Stomach (tissue), 9 donors: ENCODE data around the gene GTSE1. TPM values are rescaled to one million over a fixed set of nuclear protein-coding genes. Genes with fewer than 3 reads are reported as not detected.

Experiments used
- DNase-seq, 2 donors: peaks; one replicate each; pipeline versions ENCODE4 v3.0.0 to v3.0.0-alpha.2; 2013 to 2019
- H3K27ac ChIP-seq, 5 donors: fragments of 200-600 bp in 4 of 5; sonication (generic) in 4 of 5; one replicate each; pipeline ENCODE4 v1.5.1; 2013 to 2019; ENCODE audit warnings: mild to moderate bottlenecking in 1 of 5, moderate library complexity in 1 of 5
- H3K27me3 ChIP-seq, 3 donors: fragments of 200-600 bp; sonication (generic); one replicate each; pipeline ENCODE4 v1.5.1; 2017 to 2019; ENCODE audit warnings: mixed run types in 1 of 3
- H3K36me3 ChIP-seq, 4 donors: fragments of 200-600 bp; sonication (generic); 1 replicate in 3 of 4; 2 replicates in 1 of 4; pipeline ENCODE4 v1.5.1; 2016 to 2019
- H3K4me1 ChIP-seq, 4 donors: fragments of 200-600 bp; sonication (generic); one replicate each; pipeline ENCODE4 v1.5.1; 2016 to 2019
- H3K4me3 ChIP-seq, 4 donors: fragments of 200-600 bp; sonication (generic) in 3 of 4; one replicate each; pipeline ENCODE4 v1.5.1; 2016 to 2019; ENCODE audit warnings: mild to moderate bottlenecking in 1 of 4
- H3K9me3 ChIP-seq, 4 donors: fragments of 200-600 bp; sonication (generic); one replicate each; pipeline ENCODE4 v1.5.1; 2016 to 2019
- CTCF ChIP-seq, 7 experiments: fragments of 450-650 bp in 4 of 7; fragments of 200-600 bp in 3 of 7; sonication (generic) in 3 of 7; IDR thresholded peaks; one replicate each; pipeline ENCODE4 v1.5.1; 2016 to 2019; ENCODE audit warnings: antibody characterized with exemption in 7 of 7, control low read depth in 2 of 7, mild to moderate bottlenecking in 1 of 7
- EP300 ChIP-seq: sonication (generic); formaldehyde crosslinking; IDR thresholded peaks from one replicate; pipeline ENCODE4 v1.6.1; 2017; ENCODE audit warnings: antibody characterized with exemption
- POLR2A ChIP-seq, 4 donors: fragments of 450-650 bp; IDR thresholded peaks; one replicate each; pipeline ENCODE4 v1.6.1; 2016; ENCODE audit warnings: antibody characterized with exemption in 4 of 4, control low read depth in 2 of 4, mild to moderate bottlenecking in 1 of 4, moderate library complexity in 1 of 4
- POLR2AphosphoS5 ChIP-seq, 3 donors: sonication (generic); formaldehyde crosslinking; IDR thresholded peaks; one replicate each; pipeline ENCODE4 v1.6.1; 2016; ENCODE audit warnings: antibody characterized with exemption in 3 of 3
- WGBS, 5 donors: extraction: QIAGEN DNeasy Blood & Tissue Kit in 3 of 5; methylation state at CpG; one replicate each; pipeline versions ENCODE4 v1.1.5 to v1.1.7; 2013 to 2018; 5-methylcytosine and 5-hydroxymethylcytosine counted together
- intact Hi-C: fragments of 100-400 bp; cut with DNase I; formaldehyde crosslinking; loops from one replicate; pipeline ENCODE4 v1.15.1; 2023; ENCODE audit warnings: low total_unique reads
- polyA plus RNA-seq, 3 donors: library from polyadenylated mRNA; stranded (reverse); fragments of 200-250 nt; gene quantifications; one replicate each; pipeline ENCODE4 v1.2.3, GENCODE V29; 2013
- total RNA-seq, 5 donors: library from RNA; depleted of rRNA; stranded (reverse); fragments of >200 nt; gene quantifications; one replicate each; pipeline versions ENCODE4 v1.1.0 to v1.2.3, GENCODE V29; 2014 to 2016
- donor health status: healthy with polysubstance abuse.
- donor health status: Bipolar disorder and iron deficiency.
- donor health status: healthy.

GTSE1 gene
- total and polyA plus RNA-seq, 8 donors = 1.1 to 64.0 (median 4.2) TPM

DNA sequence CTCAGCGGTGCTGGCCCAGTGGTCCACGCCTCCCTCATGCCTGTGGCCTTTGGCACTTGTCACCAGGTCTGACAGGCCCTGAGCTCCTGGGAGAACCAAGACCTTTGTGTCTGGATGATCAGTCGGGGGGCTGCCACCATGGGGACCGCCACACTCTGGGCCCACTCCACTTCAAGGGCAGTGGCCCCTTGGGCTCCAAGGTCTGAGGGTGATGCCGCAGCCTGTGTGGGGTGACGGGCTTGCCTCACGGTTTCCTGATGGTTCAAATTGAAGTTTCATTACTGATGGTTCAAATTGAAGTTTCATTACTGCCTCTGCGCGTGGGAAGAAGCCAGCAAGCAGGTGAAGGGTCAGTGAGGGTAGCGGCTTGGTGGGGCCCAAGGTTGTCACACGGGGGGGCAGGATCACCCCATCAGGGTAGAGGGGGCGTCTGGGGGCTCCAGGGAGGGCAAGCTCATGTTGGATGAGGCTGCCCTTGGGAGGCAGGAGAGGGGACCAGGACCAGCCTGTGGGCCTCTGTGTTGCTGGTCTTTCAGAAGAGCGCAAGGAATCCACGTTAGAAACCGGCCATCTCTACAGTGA, 66.4 kb downstream of the GTSE1 start:
- TF ChIP-seq EP300 = no peak
- no peak for TF ChIP-seq POLR2AphosphoS5 (IDR thresholded peaks at IDR 0.05)
- no peak for TF ChIP-seq CTCF (IDR thresholded peaks at IDR 0.05)
- no peak for TF ChIP-seq POLR2A (IDR thresholded peaks at IDR 0.05)
- H3K4me1 ChIP-seq = peaks cover 0 to 8% (median 7%) of the 10 kb centered on the region in 4 donors
- H3K9me3 ChIP-seq = no peaks in the 10 kb centered on the region
- peaks cover 0 to 42% (median 0%) of the 10 kb centered on the region in 3 donors for H3K27me3 ChIP-seq
- no peak overlapping the region for H3K4me3 ChIP-seq
- no peak overlapping the region for H3K27ac ChIP-seq
- DNase-seq = no peak
- peaks cover 0 to 57% (median 37%) of the 10 kb centered on the region in 4 donors for H3K36me3 ChIP-seq
- 84 to 92% (median 88%) methylated on average over 11 to 15 of the region's 15 CpGs for WGBS, 5 donors
- intact Hi-C loops = no loop called here

DNA sequence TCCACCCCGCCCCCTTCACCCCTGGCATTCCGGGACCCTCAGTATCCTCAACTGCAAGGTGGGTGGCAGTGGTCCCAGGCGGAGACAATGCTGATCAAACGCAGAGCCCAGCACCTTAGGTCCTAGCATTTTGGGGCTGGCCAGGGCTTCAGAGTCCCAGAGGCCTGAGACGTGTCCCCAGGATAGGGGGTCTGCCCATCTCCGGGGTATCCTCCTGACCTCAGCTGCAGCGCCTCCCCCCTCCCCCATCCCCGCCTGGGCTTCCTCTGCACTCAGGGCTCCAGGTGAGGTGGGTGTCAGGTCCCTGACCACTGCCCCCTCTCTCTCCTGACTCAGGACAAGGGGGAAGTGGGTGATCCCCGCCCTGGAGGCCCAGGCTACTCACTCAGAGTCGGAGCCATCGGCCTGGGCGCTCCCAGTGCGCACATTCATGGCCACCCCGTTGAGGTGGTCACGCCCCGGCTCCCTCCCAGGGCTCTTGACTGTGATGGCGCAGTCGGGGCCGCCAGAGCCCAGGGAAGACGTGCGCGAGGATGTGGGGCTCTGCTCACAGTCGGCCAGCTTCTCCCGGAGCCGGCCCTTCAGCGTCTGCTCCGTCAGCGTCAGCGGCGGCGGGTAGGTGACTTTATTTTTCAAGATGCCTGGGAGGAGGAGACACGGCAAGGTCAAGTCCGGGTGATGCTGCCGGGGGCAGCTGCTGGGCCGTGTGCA, 67.1 kb downstream of the GTSE1 start:
- H3K4me3 ChIP-seq = no peak overlapping the region
- peaks cover 0 to 45% (median 0%) of the 10 kb centered on the region in 3 donors for H3K27me3 ChIP-seq
- no peaks in the 10 kb centered on the region for H3K9me3 ChIP-seq
- intact Hi-C loops = no loop called here
- H3K4me1 ChIP-seq = peaks cover 0 to 9% (median 7%) of the 10 kb centered on the region in 4 donors
- no peak for TF ChIP-seq POLR2AphosphoS5 (IDR thresholded peaks at IDR 0.05)
- no peak for TF ChIP-seq CTCF (IDR thresholded peaks at IDR 0.05)
- TF ChIP-seq EP300 = no peak
- TF ChIP-seq POLR2A (IDR thresholded peaks at IDR 0.05) = no peak
- H3K36me3 ChIP-seq = peaks cover 0 to 50% (median 30%) of the 10 kb centered on the region in 4 donors
- no peak overlapping the region for H3K27ac ChIP-seq
- WGBS, 5 donors = 85 to 91% (median 90%) methylated on average over 20 to 35 of the region's 35 CpGs
- no peak for DNase-seq

DNA sequence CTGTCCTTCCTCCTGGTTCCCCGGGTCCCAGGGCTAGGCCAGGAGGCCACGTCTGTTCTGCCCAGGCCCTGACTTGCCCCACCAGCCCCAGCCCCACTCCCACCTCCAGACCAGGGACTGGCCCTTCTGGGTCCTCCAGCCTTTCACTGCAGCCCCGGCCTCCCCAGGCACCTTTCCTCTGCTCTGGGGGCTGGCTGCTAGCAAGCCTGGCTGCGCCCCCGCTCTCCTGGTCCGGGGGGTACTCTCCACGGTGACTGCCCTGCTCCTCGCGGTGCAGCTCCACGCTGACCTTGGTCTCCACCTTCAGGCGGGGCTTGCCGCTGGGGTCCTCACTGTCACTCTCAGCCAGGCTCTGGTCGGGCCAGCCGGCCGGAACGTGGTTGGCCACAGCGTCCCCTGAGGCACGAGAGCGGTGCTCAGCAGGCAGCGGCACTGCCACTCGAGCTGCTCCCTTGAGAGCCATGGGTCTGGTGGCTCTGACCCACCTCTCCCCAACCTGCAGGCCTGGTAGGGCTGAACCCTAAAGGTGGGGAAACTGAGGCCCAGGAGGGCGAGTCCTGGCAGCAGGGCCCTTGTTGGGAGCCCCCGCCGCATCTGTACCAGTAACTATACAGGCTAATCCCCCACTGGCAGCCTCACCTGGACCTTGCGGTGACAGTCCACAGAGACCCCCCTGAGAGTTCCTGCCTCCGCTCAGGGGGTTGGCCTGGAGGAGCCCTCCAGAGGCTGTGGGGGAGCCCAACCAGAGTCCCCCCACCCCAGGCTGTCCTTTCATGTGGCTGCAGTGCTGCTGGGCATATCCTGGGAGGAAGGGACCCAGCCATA, 67.9 kb downstream of the GTSE1 start:
- Histone ChIP-seq H3K27me3 (peaks cover 0 to 45% (median 0%) of the 10 kb centered on the region in 3 donors), H3K4me3 (no peak overlapping the region), H3K9me3 (no peaks in the 10 kb centered on the region), H3K36me3 (peaks cover 0 to 43% (median 23%) of the 10 kb centered on the region in 4 donors), H3K4me1 (peaks cover 0 to 9% (median 7%) of the 10 kb centered on the region in 4 donors), H3K27ac (no peak overlapping the region)
- WGBS, 5 donors = 73 to 90% (median 83%) methylated on average over 20 to 26 of the region's 26 CpGs
- no peak for DNase-seq
- TF ChIP-seq POLR2AphosphoS5 (IDR thresholded peaks at IDR 0.05) (no peak), EP300 (no peak), POLR2A (IDR thresholded peaks at IDR 0.05) (no peak), CTCF (IDR thresholded peaks at IDR 0.05) (no peak)
- intact Hi-C loops = no loop called here

DNA sequence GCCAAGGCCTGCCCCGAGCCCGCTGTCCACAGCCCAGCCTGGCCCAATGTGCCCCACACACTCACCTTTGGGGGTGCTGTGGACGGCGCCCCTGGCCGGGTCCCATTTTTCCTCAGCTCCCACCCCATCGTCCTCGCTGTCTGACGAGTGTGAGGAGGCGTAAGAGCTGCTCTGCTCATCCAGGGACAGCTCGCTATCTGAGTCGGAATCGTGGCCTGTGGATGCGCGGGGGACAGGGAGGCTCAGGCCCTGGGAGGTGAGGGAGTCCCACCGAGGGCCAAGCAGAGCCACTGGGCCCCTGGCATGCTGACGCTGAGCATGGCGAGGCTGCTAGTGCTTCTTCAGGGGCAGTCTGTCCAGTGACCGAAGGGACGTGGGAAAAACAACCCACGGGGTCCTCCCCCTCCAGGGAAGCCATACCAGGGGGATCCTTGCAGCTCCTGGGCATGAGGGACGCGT, 68.5 kb downstream of the GTSE1 start:
- 91 to 97% (median 92%) methylated on average over 9 to 22 of the region's 22 CpGs for WGBS, 5 donors
- H3K27ac ChIP-seq = no peak overlapping the region
- H3K9me3 ChIP-seq = no peaks in the 10 kb centered on the region
- H3K27me3 ChIP-seq = peaks cover 0 to 45% (median 0%) of the 10 kb centered on the region in 3 donors
- no peak for TF ChIP-seq POLR2A (IDR thresholded peaks at IDR 0.05)
- TF ChIP-seq POLR2AphosphoS5 (IDR thresholded peaks at IDR 0.05) = no peak
- no peak for TF ChIP-seq CTCF (IDR thresholded peaks at IDR 0.05)
- TF ChIP-seq EP300 = no peak
- DNase-seq = no peak
- intact Hi-C loops = no loop called here
- peaks cover 0 to 38% (median 23%) of the 10 kb centered on the region in 4 donors for H3K36me3 ChIP-seq
- H3K4me1 ChIP-seq = peaks cover under 1 to 13% (median 7%) of the 10 kb centered on the region in 4 donors
- H3K4me3 ChIP-seq = no peak overlapping the region
